Keratinocyte (primary cell): ENCODE data around the gene IRF1. TPM values are rescaled to one million over a fixed set of nuclear protein-coding genes. Genes with fewer than 3 reads are reported as not detected.
A peak's percentile ranks its signal among the peaks of the same experiment; 100 is the strongest.

Source experiments
- DNase-seq: peaks from one replicate; pipeline ENCODE4 v3.0.0-alpha.2; 2011; ENCODE audit warnings: low read depth, missing footprints, low spot score
- FAIRE-seq: peaks from 2 replicates; lab custom pipeline; 2011; peaks lifted over from hg19 to GRCh38; lab: Jason Lieb, UNC
- H2AFZ ChIP-seq: 2 replicates; pipeline ENCODE4 v1.6.0; 2012; ENCODE audit warnings: low read length, control low read depth, inconsistent platforms; ENCODE audit not compliant: control insufficient read depth
- H3K27ac ChIP-seq: 2 replicates; pipeline ENCODE4 v1.5.1; 2011; ENCODE audit warnings: low read length; ENCODE audit not compliant: control insufficient read depth, insufficient read depth
- H3K27me3 ChIP-seq: 3 replicates; pipeline ENCODE4 v1.6.0; 2011; ENCODE audit warnings: low read length; ENCODE audit not compliant: control insufficient read depth, insufficient read depth; ENCODE audit errors: extremely low read depth
- H3K36me3 ChIP-seq, 2 experiments: 2 replicates in 1 of 2; 3 replicates in 1 of 2; pipeline ENCODE4 v1.5.1; 2011; ENCODE audit warnings: low read length in 2 of 2, mild to moderate bottlenecking in 1 of 2; ENCODE audit not compliant: control insufficient read depth in 2 of 2, insufficient read depth in 2 of 2; ENCODE audit errors: extremely low read depth in 1 of 2
- H3K4me1 ChIP-seq: 3 replicates; pipeline ENCODE4 v1.5.1; 2011; ENCODE audit warnings: low read length; ENCODE audit not compliant: control insufficient read depth, insufficient read depth; ENCODE audit errors: extremely low read depth
- H3K4me2 ChIP-seq: 3 replicates; pipeline ENCODE4 v1.6.0; 2011; ENCODE audit warnings: low read depth, low read length; ENCODE audit not compliant: control insufficient read depth, insufficient read depth; ENCODE audit errors: extremely low read depth
- H3K4me3 ChIP-seq, 3 experiments: fragments of 200-600 bp in 1 of 3; sonication (generic) in 1 of 3; 2 replicates in 2 of 3; 3 replicates in 1 of 3; pipeline ENCODE4 v1.5.1; 2011 to 2016; ENCODE audit warnings: low read length in 3 of 3, mild to moderate bottlenecking in 3 of 3, control low read depth in 2 of 3, inconsistent platforms in 1 of 3, low read depth in 1 of 3, mixed read lengths in 1 of 3, mixed run types in 1 of 3, moderate library complexity in 1 of 3; ENCODE audit not compliant: control insufficient read depth in 2 of 3, insufficient read depth in 2 of 3; ENCODE audit errors: extremely low read depth in 1 of 3
- H3K79me2 ChIP-seq: 2 replicates; pipeline ENCODE4 v1.6.0; 2012; ENCODE audit warnings: low read length; ENCODE audit not compliant: control insufficient read depth, insufficient read depth
- H3K9ac ChIP-seq: 3 replicates; pipeline ENCODE4 v1.6.0; 2011; ENCODE audit warnings: low read length; ENCODE audit not compliant: control insufficient read depth, insufficient read depth; ENCODE audit errors: extremely low read depth
- H3K9me1 ChIP-seq: 3 replicates; pipeline ENCODE4 v1.6.0; 2011; ENCODE audit warnings: low read length; ENCODE audit not compliant: control insufficient read depth, insufficient read depth; ENCODE audit errors: extremely low read depth
- H3K9me3 ChIP-seq: 2 replicates; pipeline ENCODE4 v1.5.1; 2012; ENCODE audit warnings: low read depth, low read length; ENCODE audit not compliant: control insufficient read depth
- H4K20me1 ChIP-seq: 3 replicates; pipeline ENCODE4 v1.6.0; 2011; ENCODE audit warnings: low read length; ENCODE audit not compliant: control insufficient read depth, insufficient read depth; ENCODE audit errors: extremely low read depth
- EZH2 ChIP-seq: IDR thresholded peaks from one replicate; pipeline ENCODE4 v1.6.1; 2012; ENCODE audit warnings: inconsistent platforms, mild to moderate bottlenecking, low read length, moderate library complexity
- dilution Hi-C: fragments of 300-500 bp; cut with MboI; formaldehyde crosslinking; loops from one replicate; pipeline ENCODE4 v1.7.0; 2020; ENCODE audit warnings: low sequenced_read_pairs; ENCODE audit not compliant: extremely low pct_ligation_motif_present
- polyA minus RNA-seq, 3 experiments: library from RNA; depleted of rRNA, polyadenylated mRNA; stranded (reverse); fragments of >200 nt; gene quantifications; 1 replicate in 1 of 3; 2 replicates in 1 of 3; 3 replicates in 1 of 3; pipeline ENCODE4 v1.2.3, GENCODE V29; 2011
- polyA plus RNA-seq, 5 experiments: library from polyadenylated mRNA; depleted of rRNA in 3 of 5; stranded (reverse) in 3 of 5; stranded (forward) in 1 of 5; unstranded in 1 of 5; fragments of >200 nt; gene quantifications; 1 replicate in 1 of 5; 2 replicates in 3 of 5; 3 replicates in 1 of 5; pipeline versions ENCODE4 v1.2.1 to v1.2.3, GENCODE V29; 2011 to 2012; ENCODE audit warnings: missing spikeins in 2 of 5, low read depth in 1 of 5, low replicate concordance in 1 of 5
- TF ChIP-seq, protein P1 (sequence below), 3 experiments: IDR thresholded peaks in 1 of 3; conservative IDR thresholded peaks in 1 of 3; optimal IDR thresholded peaks in 1 of 3; 2 replicates in 2 of 3; 3 replicates in 1 of 3; pipeline versions ENCODE3 to v1.5.1; 2011; ENCODE audit warnings: low read length in 3 of 3, mild to moderate bottlenecking in 3 of 3, moderate library complexity in 2 of 3, control low read depth in 1 of 3, inconsistent platforms in 1 of 3; ENCODE audit not compliant: insufficient read depth in 2 of 3; ENCODE audit errors: extremely low read depth in 1 of 3

IRF1 gene, protein sequence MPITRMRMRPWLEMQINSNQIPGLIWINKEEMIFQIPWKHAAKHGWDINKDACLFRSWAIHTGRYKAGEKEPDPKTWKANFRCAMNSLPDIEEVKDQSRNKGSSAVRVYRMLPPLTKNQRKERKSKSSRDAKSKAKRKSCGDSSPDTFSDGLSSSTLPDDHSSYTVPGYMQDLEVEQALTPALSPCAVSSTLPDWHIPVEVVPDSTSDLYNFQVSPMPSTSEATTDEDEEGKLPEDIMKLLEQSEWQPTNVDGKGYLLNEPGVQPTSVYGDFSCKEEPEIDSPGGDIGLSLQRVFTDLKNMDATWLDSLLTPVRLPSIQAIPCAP
- polyA plus RNA-seq (3.7 to 16.4 TPM (median 6.2 TPM) in 3 replicates), polyA minus RNA-seq (4.8 to 17.6 TPM (median 13.9 TPM) in 3 replicates)
- 1.5 TPM for polyA plus RNA-seq (2011; ENCODE audit: low read depth)
- 5.1 and 5.5 TPM in 2 replicates for polyA plus RNA-seq (2011; cell fraction: cytosol; rRNA removed)
- 10.1 and 10.5 TPM in 2 replicates for polyA plus RNA-seq (2011; cell fraction: nucleus; rRNA removed)
- 3.0 and 14.7 TPM in 2 replicates for polyA plus RNA-seq (2012; ENCODE audit: low replicate concordance)
- 2.1 TPM for polyA minus RNA-seq (2011; cell fraction: cytosol; rRNA and poly(A)+ RNA removed)
- 8.0 and 9.3 TPM in 2 replicates for polyA minus RNA-seq (2011; cell fraction: nucleus; rRNA and poly(A)+ RNA removed)

DNA sequence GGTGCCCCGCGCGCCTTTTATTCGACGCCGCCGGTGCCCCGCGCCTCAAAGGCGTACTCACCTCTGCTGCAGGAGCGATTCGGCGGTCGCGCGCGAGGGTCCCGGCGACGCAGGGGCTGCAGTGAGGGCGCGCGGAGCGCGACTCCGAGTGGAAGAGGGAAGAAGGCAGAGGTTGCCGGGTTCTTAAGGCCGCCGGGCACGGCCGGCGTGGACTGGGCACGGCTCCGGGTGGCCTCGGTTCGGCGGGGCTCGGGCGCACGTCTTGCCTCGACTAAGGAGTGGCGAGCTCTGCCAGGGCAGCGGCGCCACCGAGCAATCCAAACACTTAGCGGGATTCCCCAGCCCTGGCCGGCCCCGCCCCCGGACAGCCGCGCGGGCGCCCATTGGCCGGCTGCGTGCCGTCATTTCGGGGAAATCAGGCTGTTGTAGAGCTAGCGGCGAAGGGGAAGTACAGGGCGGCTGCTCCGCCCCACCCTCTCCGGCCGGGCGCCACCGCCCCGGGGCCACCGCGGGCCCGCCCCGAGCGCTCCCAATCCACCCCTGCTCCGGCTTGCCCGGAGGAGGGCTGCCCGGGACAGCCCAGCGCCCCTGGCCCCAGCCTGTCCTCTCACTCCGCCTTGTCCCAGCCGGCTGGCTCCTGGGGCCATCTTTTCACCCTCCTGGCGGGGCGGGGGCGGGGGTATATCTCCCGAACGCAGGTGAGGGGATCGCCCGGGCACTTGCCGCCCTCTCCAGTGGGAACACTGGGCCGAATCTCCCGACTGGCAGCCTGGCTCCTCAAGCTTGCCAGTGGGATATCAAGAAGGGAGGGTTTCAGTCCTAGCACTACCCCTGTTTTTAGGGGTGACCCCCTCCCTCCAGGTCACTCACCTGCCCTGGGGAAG is at the start of gene IRF1:
IRF1 (minus strand) TSS at position 290 of the 884 bp plus-strand sequence. CDS start 1,295 bp downstream, outside the sequence.
- Histone ChIP-seq H2AFZ (peak within 1 kb of the TSS; percentile 46), H3K4me3 (peak within 1 kb of the TSS; percentile 69 to 77 (median 73)), H3K27me3 (no peaks in the 10 kb centered on the region), H4K20me1 (no peaks in the 10 kb centered on the region), H3K4me1 (peaks cover 35% of the 10 kb centered on the region), H3K79me2 (peaks cover 16% of the 10 kb centered on the region), H3K9me1 (no peaks in the 10 kb centered on the region), H3K4me2 (peak within 1 kb of the TSS; percentile 93), H3K36me3 (peaks cover 11 to 12% of the 10 kb centered on the region in 2 experiments), H3K27ac (peak within 1 kb of the TSS; percentile 84), H3K9me3 (no peaks in the 10 kb centered on the region), H3K9ac (peak within 1 kb of the TSS; percentile 89)
- DNase-seq, result no peak
- TF ChIP-seq, protein P1, sequence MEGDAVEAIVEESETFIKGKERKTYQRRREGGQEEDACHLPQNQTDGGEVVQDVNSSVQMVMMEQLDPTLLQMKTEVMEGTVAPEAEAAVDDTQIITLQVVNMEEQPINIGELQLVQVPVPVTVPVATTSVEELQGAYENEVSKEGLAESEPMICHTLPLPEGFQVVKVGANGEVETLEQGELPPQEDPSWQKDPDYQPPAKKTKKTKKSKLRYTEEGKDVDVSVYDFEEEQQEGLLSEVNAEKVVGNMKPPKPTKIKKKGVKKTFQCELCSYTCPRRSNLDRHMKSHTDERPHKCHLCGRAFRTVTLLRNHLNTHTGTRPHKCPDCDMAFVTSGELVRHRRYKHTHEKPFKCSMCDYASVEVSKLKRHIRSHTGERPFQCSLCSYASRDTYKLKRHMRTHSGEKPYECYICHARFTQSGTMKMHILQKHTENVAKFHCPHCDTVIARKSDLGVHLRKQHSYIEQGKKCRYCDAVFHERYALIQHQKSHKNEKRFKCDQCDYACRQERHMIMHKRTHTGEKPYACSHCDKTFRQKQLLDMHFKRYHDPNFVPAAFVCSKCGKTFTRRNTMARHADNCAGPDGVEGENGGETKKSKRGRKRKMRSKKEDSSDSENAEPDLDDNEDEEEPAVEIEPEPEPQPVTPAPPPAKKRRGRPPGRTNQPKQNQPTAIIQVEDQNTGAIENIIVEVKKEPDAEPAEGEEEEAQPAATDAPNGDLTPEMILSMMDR (optimal IDR thresholded peaks at IDR 0.05 in 1 of 3, IDR thresholded peaks at IDR 0.05 in 1 of 3, conservative IDR thresholded peaks at IDR 0.05 in 1 of 3; ENCODE audit: extremely low read depth in 1 of 3, insufficient read depth in 2 of 3, low read length in 3 of 3), result no peak
- no peak for TF ChIP-seq EZH2
- no peak for FAIRE-seq
- dilution Hi-C loops, result no loop called here

DNA sequence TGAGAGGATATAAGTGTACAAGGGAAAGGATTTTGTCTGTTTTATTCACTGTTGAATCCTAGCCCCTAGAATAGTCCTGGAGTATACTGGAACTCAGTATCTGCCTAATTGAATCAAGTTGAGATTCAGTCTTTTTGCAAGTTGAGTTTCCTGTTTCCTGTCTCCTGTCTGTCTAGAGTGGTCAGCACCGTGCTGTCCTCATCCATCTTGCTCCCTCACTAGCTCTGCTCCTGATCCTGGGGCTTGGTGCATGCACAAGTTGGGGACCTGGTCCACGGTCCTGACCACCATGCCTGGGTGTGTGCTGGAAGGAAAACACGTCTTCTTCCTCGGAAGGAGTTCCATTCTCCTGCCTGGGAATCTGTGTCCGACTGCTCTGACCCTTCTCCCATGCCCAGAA is 49.6 kb upstream of the IRF1 start:
- Histone ChIP-seq H3K9me1 (no peaks in the 10 kb centered on the region), H3K79me2 (no peaks in the 10 kb centered on the region), H3K27me3 (peaks cover 13% of the 10 kb centered on the region), H3K4me1 (no peaks in the 10 kb centered on the region), H3K4me3 (no peak overlapping the region), H4K20me1 (no peaks in the 10 kb centered on the region), H3K9ac (no peak overlapping the region), H3K4me2 (no peak overlapping the region), H2AFZ (no peak overlapping the region), H3K27ac (no peak overlapping the region), H3K9me3 (no peaks in the 10 kb centered on the region), H3K36me3 (no peaks in the 10 kb centered on the region)
- dilution Hi-C loops, result no loop called here
- no peak for FAIRE-seq
- DNase-seq, result no peak
- TF ChIP-seq, protein P1 (optimal IDR thresholded peaks at IDR 0.05 in 1 of 3, IDR thresholded peaks at IDR 0.05 in 1 of 3, conservative IDR thresholded peaks at IDR 0.05 in 1 of 3; ENCODE audit: extremely low read depth in 1 of 3, insufficient read depth in 2 of 3, low read length in 3 of 3), result no peak
- no peak for TF ChIP-seq EZH2
